OCI-LY7 (cell line): Measurements from ENCODE around the gene FKBP15. TPM values are rescaled to one million over a fixed set of nuclear protein-coding genes. Genes with fewer than 3 reads are reported as not detected.
"Not testable (repeated sequence)": the region's sequence is repeated elsewhere in the genome, so short reads cannot be mapped to it uniquely, and the experiment has no call there.

Experiments used
- BruUV-seq: library from RNA; stranded (reverse); fragments of 400-500 nt; replicated peaks from 2 replicates; lab custom pipeline; 2021; lab: Mats Ljungman, UMichigan
- CTCF ChIA-PET: fragments of 300-600 bp; sonication (Branson Sonifier 250); formaldehyde crosslinking; loops from one replicate; lab custom pipeline; 2022; ENCODE audit warnings: antibody characterized with exemption; ENCODE audit not compliant: unreplicated experiment; lab: Charles Lee
- POLR2A ChIA-PET: fragments of 300-600 bp; sonication (Branson Sonifier 250); formaldehyde crosslinking; loops from one replicate; lab custom pipeline; 2022; ENCODE audit warnings: antibody characterized with exemption; lab: Charles Lee
- DNase-seq: peaks from one replicate; pipeline ENCODE4 v3.0.0-alpha.2; 2015; ENCODE audit warnings: low spot score
- H2AFZ ChIP-seq: fragments of 200-600 bp; sonication (generic), shearing (Covaris generic); 2 replicates; pipeline ENCODE4 v1.6.1; 2014; ENCODE audit warnings: mild to moderate bottlenecking, antibody characterized with exemption, low read length, moderate library complexity
- H3K27ac ChIP-seq: fragments of 200-600 bp; sonication (generic); 2 replicates; pipeline ENCODE4 v1.5.1; 2014; ENCODE audit warnings: mixed run types, low read depth, mild to moderate bottlenecking, moderate library complexity, low read length, inconsistent platforms; ENCODE audit not compliant: poor library complexity, severe bottlenecking
- H3K36me3 ChIP-seq: fragments of 200-600 bp; sonication (generic); 2 replicates; pipeline ENCODE4 v1.6.1; 2014; ENCODE audit warnings: mild to moderate bottlenecking, antibody characterized with exemption, low read length, moderate library complexity, mixed read lengths; ENCODE audit not compliant: insufficient read depth
- H3K4me1 ChIP-seq: fragments of 200-600 bp; sonication (generic); 2 replicates; pipeline ENCODE4 v1.5.1; 2014; ENCODE audit warnings: mild to moderate bottlenecking, low read length; ENCODE audit not compliant: insufficient read depth, poor library complexity, severe bottlenecking
- H3K4me2 ChIP-seq: fragments of 200-600 bp; sonication (generic); 2 replicates; pipeline ENCODE4 v1.6.1; 2014; ENCODE audit warnings: mild to moderate bottlenecking, low read length
- H3K4me3 ChIP-seq: fragments of 200-600 bp; sonication (generic); 2 replicates; pipeline ENCODE4 v1.5.1; 2014; ENCODE audit warnings: mild to moderate bottlenecking, low read depth, low read length; ENCODE audit not compliant: poor library complexity, severe bottlenecking
- H3K79me2 ChIP-seq: fragments of 200-600 bp; sonication (generic); 2 replicates; pipeline ENCODE4 v1.6.1; 2016; ENCODE audit warnings: low read depth, mild to moderate bottlenecking, low read length, moderate library complexity, mixed read lengths; ENCODE audit not compliant: insufficient read depth
- H3K9me2 ChIP-seq: fragments of 200-600 bp; sonication (generic); 2 replicates; pipeline ENCODE4 v1.6.1; 2016; ENCODE audit warnings: mild to moderate bottlenecking, low read length, mixed read lengths; ENCODE audit not compliant: insufficient read depth
- H3K9me3 ChIP-seq: fragments of 200-600 bp; sonication (generic); 2 replicates; pipeline ENCODE4 v1.6.1; 2014; ENCODE audit warnings: mild to moderate bottlenecking, mixed run types, low read length, mixed read lengths
- H4K20me1 ChIP-seq: fragments of 200-600 bp; sonication (generic); 2 replicates; pipeline ENCODE4 v1.6.1; 2014; ENCODE audit warnings: mild to moderate bottlenecking, antibody characterized with exemption, low read length, moderate library complexity, mixed read lengths; ENCODE audit not compliant: insufficient read depth
- CTCF ChIP-seq: fragments of 200-600 bp; sonication (generic); conservative IDR thresholded peaks from 2 replicates; pipeline ENCODE4 v1.5.1; 2014; ENCODE audit warnings: mild to moderate bottlenecking, antibody characterized with exemption, low read length, moderate library complexity, mixed read lengths
- EZH2phosphoT487 ChIP-seq: fragments of 200-600 bp; sonication (generic); IDR thresholded peaks from 2 replicates; pipeline ENCODE4 v1.6.1; 2018; ENCODE audit warnings: low read depth, borderline replicate concordance, mild to moderate bottlenecking, mixed run types, antibody characterized with exemption, low read length, moderate library complexity, mixed read lengths
- intact Hi-C: fragments of 100-400 bp; cut with micrococcal nuclease; formaldehyde crosslinking; loops from one replicate; pipeline ENCODE4 v1.10.0; 2022; ENCODE audit not compliant: unreplicated experiment
- total RNA-seq, 2 experiments: library from RNA; depleted of rRNA in 1 of 2; stranded (reverse); fragments of >200 nt in 1 of 2; shearing (Covaris generic) in 1 of 2; gene quantifications; 2 replicates each; pipeline ENCODE4 v1.2.3, GENCODE V29; 2014 to 2022

The FKBP15 gene
- total RNA-seq, 2 experiments from 2014 or later = 39.9 to 58.0 TPM

DNA sequence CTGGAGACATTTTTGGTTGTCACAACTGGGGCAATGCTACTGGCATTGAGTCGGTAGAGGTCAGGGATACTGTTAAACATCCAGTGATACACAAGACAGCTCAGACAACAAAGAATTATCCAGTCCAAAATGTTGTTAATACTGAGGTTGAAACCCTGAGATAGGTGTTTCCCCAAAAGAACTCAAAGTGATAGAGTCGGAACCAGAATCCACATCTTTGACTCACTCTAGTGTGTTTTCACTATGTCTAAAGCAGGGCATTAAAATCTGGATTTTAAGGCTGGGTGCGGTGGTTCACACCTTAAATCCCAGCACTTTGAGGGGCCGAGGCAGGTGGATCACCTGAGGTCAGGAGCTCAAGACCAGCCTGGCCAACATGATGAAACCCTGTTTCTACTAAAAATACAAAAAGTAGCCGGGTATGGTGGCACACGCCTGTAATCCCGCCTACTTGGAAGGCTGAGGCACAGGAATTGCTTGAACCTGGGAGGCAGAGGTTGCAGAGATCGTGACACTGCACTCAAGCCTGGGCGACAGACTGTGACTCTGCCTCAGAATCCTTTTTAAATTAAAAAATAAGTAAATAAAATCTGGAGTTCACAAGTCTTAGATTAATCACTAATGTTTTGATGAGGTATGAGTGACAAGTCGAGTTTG lies 17.3 kb upstream of the FKBP15 start:
- peaks cover 2% of the 10 kb centered on the region for H3K4me1 ChIP-seq
- H4K20me1 ChIP-seq = no peaks in the 10 kb centered on the region
- H3K36me3 ChIP-seq = no peaks in the 10 kb centered on the region
- H3K27ac ChIP-seq = no peak overlapping the region
- no peaks in the 10 kb centered on the region for H3K79me2 ChIP-seq
- no peak for DNase-seq
- no peak overlapping the region for H2AFZ ChIP-seq
- no peaks in the 10 kb centered on the region for H3K9me2 ChIP-seq
- POLR2A ChIA-PET = interaction anchor here (0.6 to 1.0 kb wide), 2 partner anchors 24 to 76 kb away, joined by 3 to 4 read pairs; no protein-coding TSS in a partner anchor
- no peak overlapping the region for H3K4me2 ChIP-seq
- H3K4me3 ChIP-seq = no peak overlapping the region
- no peaks in the 10 kb centered on the region for H3K9me3 ChIP-seq
- TF ChIP-seq CTCF (no peak), EZH2phosphoT487 (no peak)
- CTCF ChIA-PET = no interaction called here
- BruUV-seq = no TSS peak
- intact Hi-C loops = no loop called here

- intact Hi-C loops = no loop called here
- POLR2A ChIA-PET = interaction anchor here (0.7 kb wide), 1 partner anchor 15 kb away, joined by 3 read pairs; no protein-coding TSS in a partner anchor
- CTCF ChIA-PET = interaction anchor here (0.7 kb wide), 1 partner anchor 12 kb away, joined by 4 read pairs; no protein-coding TSS in a partner anchor
- no peak for DNase-seq
- Histone ChIP-seq H3K9me2 (no peaks in the 10 kb centered on the region), H3K4me2 (no peak overlapping the region), H3K9me3 (no peaks in the 10 kb centered on the region), H4K20me1 (no peaks in the 10 kb centered on the region), H3K79me2 (no peaks in the 10 kb centered on the region), H2AFZ (no peak overlapping the region), H3K4me3 (no peak overlapping the region), H3K27ac (no peak overlapping the region), H3K36me3 (no peaks in the 10 kb centered on the region), H3K4me1 (peaks cover 11% of the 10 kb centered on the region)
- no TSS peak for BruUV-seq
- TF ChIP-seq EZH2phosphoT487 (no peak), CTCF (no peak)
Observed at GRCh38 chr9:113237026-113237425, 15.9 kb upstream of the FKBP15 start.

- H4K20me1 ChIP-seq, H3K27ac ChIP-seq, H2AFZ ChIP-seq, H3K36me3 ChIP-seq, BruUV-seq, H3K9me2 ChIP-seq, intact Hi-C loops, H3K4me2 ChIP-seq, H3K79me2 ChIP-seq, H3K4me3 ChIP-seq, H3K9me3 ChIP-seq, DNase-seq, POLR2A ChIA-PET: not testable (repeated sequence)
- H3K4me1 ChIP-seq = peaks cover 11% of the 10 kb centered on the region
- CTCF ChIA-PET = interaction anchor here (1.1 kb wide), 1 partner anchor 13 kb away, joined by 3 read pairs; no protein-coding TSS in a partner anchor
Observed at GRCh38 chr9:113235701-113236255, 14.7 kb upstream of the FKBP15 start.
